Measurements from ENCODE around the gene IL1RAPL1.

DNA sequence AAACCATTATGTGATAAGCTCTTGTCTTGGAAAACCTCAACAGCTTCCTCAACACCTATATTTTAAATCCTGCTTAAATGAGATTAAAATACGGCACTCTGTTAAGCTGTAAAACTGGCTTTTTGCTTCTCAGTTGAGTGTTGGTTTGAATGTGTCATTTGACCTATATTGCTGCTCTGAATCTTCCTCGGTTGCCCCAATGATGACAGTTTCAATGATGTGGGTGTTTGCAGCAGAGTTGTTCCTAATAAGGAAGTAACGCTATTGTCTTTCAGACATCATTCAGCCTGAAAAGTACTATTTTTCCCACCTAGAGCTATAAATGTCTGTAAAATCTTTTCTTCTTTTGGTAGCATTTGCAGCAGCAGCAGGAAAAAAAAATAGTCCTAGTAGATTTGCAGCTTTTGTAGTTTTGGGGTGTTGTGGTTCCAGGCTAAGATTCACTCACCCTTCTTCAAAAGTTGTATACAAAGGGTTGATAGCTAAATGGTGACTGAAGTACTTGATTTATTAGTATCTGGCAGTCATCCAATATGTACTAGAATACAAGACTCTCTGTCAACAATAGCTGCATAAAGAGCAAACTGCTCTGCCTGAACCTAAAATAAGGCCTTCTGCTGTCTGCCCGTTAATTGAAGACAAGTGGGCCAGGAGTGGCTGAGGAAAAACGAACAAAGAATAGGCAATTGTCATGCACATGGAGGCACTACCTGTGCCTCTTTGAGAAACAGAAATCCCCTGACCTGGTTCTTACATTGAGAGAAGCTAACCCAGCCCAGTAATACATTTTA is 333.1 kb downstream of the IL1RAPL1 start:
- no peak for TF ChIP-seq CTCF (IDR thresholded peaks at IDR 0.05 in 4 of 5, conservative IDR thresholded peaks at IDR 0.05 in 1 of 5)
- no peak for TF ChIP-seq POLR2A (IDR thresholded peaks at IDR 0.05)

Data from gastrocnemius medialis (tissue), 4 donors.